Bronchial epithelial cell (primary cell): ENCODE results near the gene GLE1. TPM values are rescaled to one million over a fixed set of nuclear protein-coding genes. Genes with fewer than 3 reads are reported as not detected.
A peak's percentile ranks its signal among the peaks of the same experiment; 100 is the strongest.

Experiments used
- DNase-seq: peaks from one replicate; pipeline ENCODE4 v3.0.0-alpha.2; 2010; ENCODE audit warnings: low read depth
- FAIRE-seq: peaks from 2 replicates; lab custom pipeline; 2011; peaks lifted over from hg19 to GRCh38; lab: Jason Lieb, UNC
- H3K27me3 ChIP-seq: 2 replicates; pipeline ENCODE4 v1.5.1; 2011; ENCODE audit warnings: low read length; ENCODE audit not compliant: control insufficient read depth, insufficient read depth
- H3K36me3 ChIP-seq: 2 replicates; pipeline ENCODE4 v1.5.1; 2011; ENCODE audit warnings: low read length; ENCODE audit not compliant: control insufficient read depth, insufficient read depth
- H3K4me3 ChIP-seq: 2 replicates; pipeline ENCODE4 v1.5.1; 2011; ENCODE audit warnings: mild to moderate bottlenecking, low read depth, low read length, control low read depth
- CTCF ChIP-seq: IDR thresholded peaks from 2 replicates; pipeline ENCODE4 v1.5.1; 2011; ENCODE audit warnings: mild to moderate bottlenecking, moderate library complexity, low read length, control low read depth, inconsistent platforms; ENCODE audit not compliant: insufficient read depth, severe bottlenecking
- total RNA-seq: library from RNA; depleted of rRNA; stranded (reverse); fragments of >200 nt; gene quantifications from 2 replicates; pipeline ENCODE4 v1.2.1, GENCODE V29; 2014

Gene GLE1
- total RNA-seq, 1 donor from 2014 or later = 27.1 TPM

- Histone ChIP-seq H3K4me3 (peak overlapping the region; percentile 75), H3K36me3 (no peaks in the 10 kb centered on the region), H3K27me3 (no peaks in the 10 kb centered on the region)
- FAIRE-seq (no peak), DNase-seq (peak; percentile 12)
- TF ChIP-seq CTCF = no peak
Measured at GRCh38 chr9:128550770-128551656, 46.5 kb downstream of the GLE1 start.

GRCh38 chr9:128551657-128552152, 47.2 kb downstream of the GLE1 start:
- Histone ChIP-seq H3K27me3 (no peaks in the 10 kb centered on the region), H3K4me3 (peak overlapping the region; percentile 75), H3K36me3 (no peaks in the 10 kb centered on the region)
- no peak for TF ChIP-seq CTCF
- FAIRE-seq = no peak
- peak; percentile 7 for DNase-seq

DNA sequence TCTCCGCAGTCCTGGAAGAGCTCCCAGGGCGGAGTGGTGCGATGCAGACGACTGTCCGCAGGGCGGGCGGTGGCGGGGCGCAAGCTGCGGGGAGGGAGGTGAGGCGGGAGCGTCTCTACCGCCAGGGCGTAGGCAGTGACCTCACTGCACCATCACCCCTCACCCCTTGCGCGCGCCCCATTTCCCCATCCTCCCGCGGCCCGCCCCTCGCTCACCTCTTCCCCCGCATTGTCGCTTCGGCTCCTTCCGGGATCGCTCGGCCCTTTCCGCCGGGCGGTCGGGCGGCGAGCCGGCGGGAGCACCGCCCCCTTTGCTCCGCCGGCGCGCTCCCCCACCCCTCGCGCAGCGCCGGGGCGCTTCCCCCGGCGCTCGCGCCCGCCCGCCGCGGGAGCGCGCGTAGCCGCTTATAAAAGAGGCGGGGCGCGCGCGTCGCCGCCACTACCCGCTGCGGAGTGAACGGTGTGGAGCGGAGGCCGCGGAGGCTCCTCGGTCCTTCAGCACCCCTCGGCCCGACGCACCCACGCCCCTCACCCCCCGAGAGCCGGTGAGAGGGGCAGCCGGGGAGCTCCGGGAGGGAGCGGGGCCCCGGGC, 47.7 kb downstream of the GLE1 start, which contains the start of gene SPTAN1:
TSS of gene SPTAN1 (plus strand) at position 435 of the 591 bp plus-strand sequence. CDS start 14,154 bp downstream, outside the sequence.
- FAIRE-seq = no peak

GRCh38 chr9:128552744-128553440, 48.4 kb downstream of the GLE1 start:
- Histone ChIP-seq H3K27me3 (no peaks in the 10 kb centered on the region), H3K36me3 (no peaks in the 10 kb centered on the region), H3K4me3 (peak overlapping the region; percentile 75)
- FAIRE-seq (no peak), DNase-seq (no peak)
- no peak for TF ChIP-seq CTCF

More for the DNA sequence above, 47.7 kb downstream of the GLE1 start, which contains the start of gene SPTAN1:
- peak; percentile 77 for DNase-seq
- TF ChIP-seq CTCF = peak; percentile 5
- Histone ChIP-seq H3K36me3 (no peaks in the 10 kb centered on the region), H3K27me3 (no peaks in the 10 kb centered on the region), H3K4me3 (peak within 1 kb of the TSS; percentile 75)

GRCh38 chr9:128553728-128554127, 49.2 kb downstream of the GLE1 start:
- FAIRE-seq = no peak
- TF ChIP-seq CTCF = no peak
- H3K4me3 ChIP-seq = peak overlapping the region; percentile 75
- no peaks in the 10 kb centered on the region for H3K27me3 ChIP-seq
- no peaks in the 10 kb centered on the region for H3K36me3 ChIP-seq
- DNase-seq = peak; percentile 52
